HFF-Myc (cell line): ENCODE data around the gene CARMIL1.

Experiments used
- DNase-seq: peaks from one replicate; pipeline ENCODE4 v3.0.0-alpha.2; 2011; ENCODE audit warnings: low read depth; ENCODE audit errors: extremely low read depth
- H3K4me3 ChIP-seq: replicated peaks from 2 replicates; pipeline ENCODE4 v1.5.1; 2011; ENCODE audit warnings: low read depth, mild to moderate bottlenecking, control low read depth, low read length
- CTCF ChIP-seq: IDR thresholded peaks from 2 replicates; pipeline ENCODE4 v1.5.1; 2012; ENCODE audit warnings: mild to moderate bottlenecking, low read depth, low read length, control low read depth; ENCODE audit errors: missing control alignments

Gene CARMIL1

GRCh38 chr6:25413207-25413905, 134.2 kb downstream of the CARMIL1 start:
- DNase-seq = no peak
- no peak overlapping the region for H3K4me3 ChIP-seq

GRCh38 chr6:25414168-25414567, 135.0 kb downstream of the CARMIL1 start:
- no peak for TF ChIP-seq CTCF
- no peak overlapping the region for H3K4me3 ChIP-seq
- DNase-seq = no peak

More at GRCh38 chr6:25413207-25413905, 134.2 kb downstream of the CARMIL1 start:
- no peak for TF ChIP-seq CTCF

- DNase-seq = no peak
- TF ChIP-seq CTCF = no peak
- H3K4me3 ChIP-seq = no peak overlapping the region
These were observed 135.6 kb downstream of the CARMIL1 start for GRCh38 chr6:25414755-25415154.

- no peak for TF ChIP-seq CTCF
- no peak overlapping the region for H3K4me3 ChIP-seq
- DNase-seq = no peak
These were observed 136.1 kb downstream of the CARMIL1 start for GRCh38 chr6:25415274-25415673.

- DNase-seq = no peak
- no peak for TF ChIP-seq CTCF
- H3K4me3 ChIP-seq = no peak overlapping the region
These were observed 136.5 kb downstream of the CARMIL1 start for GRCh38 chr6:25415701-25416100.

GRCh38 chr6:25417046-25417605, 138.0 kb downstream of the CARMIL1 start:
- TF ChIP-seq CTCF = no peak
- no peak overlapping the region for H3K4me3 ChIP-seq
- no peak for DNase-seq

- no peak for DNase-seq
These were observed 139.4 kb downstream of the CARMIL1 start for GRCh38 chr6:25418454-25419052.

More at GRCh38 chr6:25418454-25419052, 139.4 kb downstream of the CARMIL1 start:
- no peak overlapping the region for H3K4me3 ChIP-seq
- no peak for TF ChIP-seq CTCF
